Hippocampal formation (tissue), 2 donors: Measurements from ENCODE around the gene CAPRIN1.
"Not testable (repeated sequence)": the region's sequence is repeated elsewhere in the genome, so short reads cannot be mapped to it uniquely, and the experiment has no call there.

ENCODE experiments used
- DNase-seq, 2 donors: peaks; one replicate each; lab custom pipeline; 2025; lab: John Stamatoyannopoulos, UW

CAPRIN1 gene

DNA sequence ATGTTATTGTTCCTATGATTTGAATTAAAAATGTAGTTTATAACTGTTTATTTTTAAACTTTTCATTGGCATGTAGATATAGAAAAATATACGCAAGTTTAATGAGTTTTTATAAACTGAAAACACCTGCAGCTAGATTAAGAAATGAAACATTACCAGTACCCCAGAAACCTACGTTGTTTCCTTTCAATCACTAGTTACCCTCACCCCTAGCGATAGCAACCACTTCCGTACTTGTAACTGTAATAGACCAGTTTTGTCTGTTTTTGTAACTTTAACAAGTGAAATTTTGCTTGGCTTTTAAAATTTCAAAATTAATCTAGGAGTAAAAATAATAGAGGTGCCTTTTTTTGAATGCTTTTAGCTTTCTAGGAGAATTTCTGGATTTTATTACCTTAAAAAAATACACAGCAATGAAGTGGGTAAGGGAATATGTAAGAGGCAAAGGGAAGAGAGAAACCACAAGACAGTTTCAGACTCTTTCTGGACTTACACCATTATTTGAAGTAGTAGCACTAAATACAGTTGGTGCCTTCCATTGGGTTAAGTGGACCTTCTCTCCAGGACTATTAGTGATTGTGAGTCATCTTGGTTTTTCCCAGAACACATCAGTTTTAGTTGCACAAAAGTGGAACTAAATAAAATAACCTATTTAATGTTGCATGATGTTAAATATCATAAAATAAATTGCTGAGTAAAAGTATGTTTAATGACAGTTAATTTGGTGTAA lies 35.2 kb downstream of the CAPRIN1 start:
- no peak for DNase-seq

DNA sequence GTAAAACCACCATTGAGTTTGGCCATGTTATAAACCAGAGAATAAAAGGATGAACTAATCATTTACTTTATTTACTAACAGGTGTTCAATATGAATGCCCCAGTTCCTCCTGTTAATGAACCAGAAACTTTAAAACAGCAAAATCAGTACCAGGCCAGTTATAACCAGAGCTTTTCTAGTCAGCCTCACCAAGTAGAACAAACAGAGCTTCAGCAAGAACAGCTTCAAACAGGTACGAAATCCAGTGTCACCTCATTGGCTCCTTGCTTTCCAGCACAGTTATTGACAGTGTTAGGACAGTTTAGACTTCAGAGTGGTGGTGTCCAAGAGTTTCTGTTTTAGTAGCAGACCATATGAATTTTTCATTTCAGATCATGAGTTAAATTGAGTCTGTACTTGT lies 40.3 kb downstream of the CAPRIN1 start:
- DNase-seq: no peak

DNA sequence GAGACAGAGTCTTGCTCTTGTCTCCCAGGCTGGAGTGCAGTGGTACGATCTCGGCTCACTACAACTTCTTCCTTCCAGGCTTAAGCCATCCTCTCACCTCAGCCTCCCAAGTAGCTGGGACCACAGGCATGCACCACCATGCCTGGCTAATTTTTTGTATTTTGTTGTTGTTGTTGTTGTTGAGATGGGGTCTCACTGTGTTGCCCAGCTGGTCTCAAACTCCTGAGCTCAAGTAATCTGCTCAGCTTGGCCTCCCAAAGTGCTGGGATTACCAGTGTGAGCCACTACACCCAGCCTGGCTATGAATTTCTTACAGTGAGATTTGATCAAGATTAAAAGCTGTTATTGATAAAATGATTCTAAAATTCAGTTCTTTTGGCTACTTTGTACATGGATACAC lies 43.4 kb downstream of the CAPRIN1 start:
- DNase-seq: not testable (repeated sequence)

DNA sequence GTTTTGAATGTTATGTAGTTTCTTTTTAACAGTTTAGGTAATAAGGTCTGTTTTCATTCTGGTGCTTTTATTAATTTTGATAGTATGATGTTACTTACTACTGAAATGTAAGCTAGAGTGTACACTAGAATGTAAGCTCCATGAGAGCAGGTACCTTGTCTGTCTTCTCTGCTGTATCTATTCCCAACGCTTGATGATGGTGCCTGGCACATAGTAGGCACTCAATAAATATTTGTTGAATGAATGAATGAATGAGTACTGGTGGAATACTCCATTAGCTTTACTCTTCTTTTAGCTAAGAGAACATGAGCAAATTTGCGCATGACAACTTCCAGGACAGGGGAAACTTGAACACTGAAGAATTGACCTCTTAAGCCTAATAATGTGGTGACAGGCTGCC lies 47.3 kb downstream of the CAPRIN1 start:
- no peak for DNase-seq

DNA sequence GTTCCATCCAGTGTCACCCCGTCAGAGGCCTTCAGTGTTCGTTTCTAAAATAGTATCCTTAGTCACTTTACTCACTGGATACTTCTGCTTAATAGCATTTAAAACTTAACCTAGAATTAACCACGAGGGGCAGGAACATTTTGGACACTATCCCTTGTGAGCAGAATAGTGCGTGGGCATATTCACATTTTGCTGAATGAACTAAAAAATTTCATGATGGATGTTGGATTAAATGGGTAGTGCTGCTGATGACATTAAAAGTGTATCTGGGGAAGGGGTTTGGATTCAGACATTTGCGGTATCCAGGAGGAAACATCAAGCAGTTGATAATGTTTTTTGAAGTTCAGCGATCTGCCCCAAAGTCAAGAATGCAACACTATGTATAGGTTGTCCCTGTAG lies 53.1 kb downstream of the CAPRIN1 start:
- no peak for DNase-seq

DNA sequence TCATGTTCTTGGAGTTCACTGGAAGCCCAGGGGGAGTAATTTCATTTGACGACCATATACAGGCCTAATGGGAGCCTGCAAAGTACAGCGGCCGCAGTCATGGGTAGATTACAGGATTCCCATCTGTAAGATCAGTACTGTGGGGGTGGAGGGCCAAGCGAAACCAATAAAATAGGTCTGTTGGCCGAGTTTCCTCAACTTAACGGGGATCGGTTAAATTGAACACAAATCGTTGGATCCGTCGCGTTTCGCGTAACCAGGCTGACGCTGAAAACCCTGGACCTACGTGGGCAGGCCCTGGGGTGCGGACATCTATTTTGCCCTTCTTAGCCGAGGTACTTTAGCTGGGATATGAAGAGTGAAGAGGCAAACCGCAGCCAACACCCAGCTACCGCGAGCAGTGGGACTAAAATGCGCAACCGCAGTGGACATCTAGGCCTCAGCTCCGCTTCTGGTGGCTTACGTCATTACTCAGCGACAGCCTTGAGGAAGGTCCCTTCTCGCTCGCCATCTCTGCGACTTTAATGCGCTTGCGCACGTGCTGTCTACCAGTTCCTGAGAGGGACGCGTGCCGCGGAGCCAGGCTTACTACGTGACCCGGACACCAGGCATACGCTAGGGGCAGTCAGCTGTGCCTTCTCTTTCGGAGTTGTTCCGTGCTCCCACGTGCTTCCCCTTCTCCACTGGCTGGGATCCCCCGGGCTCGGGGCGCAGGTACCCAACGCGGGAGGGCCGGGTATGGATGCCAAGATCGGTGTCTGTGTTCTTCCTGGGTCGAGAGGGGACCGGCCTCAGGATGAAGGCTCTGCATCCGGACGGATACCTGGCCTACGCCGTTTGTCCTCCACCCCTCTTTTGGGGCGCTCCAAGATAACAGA lies 53.8 kb downstream of the CAPRIN1 start, which contains the start of gene NAT10:
NAT10 (plus strand) TSS at position 551 of the 878 bp plus-strand sequence. CDS start 2,597 bp downstream, outside the sequence.
- DNase-seq: peak; percentile 89 to 94

DNA sequence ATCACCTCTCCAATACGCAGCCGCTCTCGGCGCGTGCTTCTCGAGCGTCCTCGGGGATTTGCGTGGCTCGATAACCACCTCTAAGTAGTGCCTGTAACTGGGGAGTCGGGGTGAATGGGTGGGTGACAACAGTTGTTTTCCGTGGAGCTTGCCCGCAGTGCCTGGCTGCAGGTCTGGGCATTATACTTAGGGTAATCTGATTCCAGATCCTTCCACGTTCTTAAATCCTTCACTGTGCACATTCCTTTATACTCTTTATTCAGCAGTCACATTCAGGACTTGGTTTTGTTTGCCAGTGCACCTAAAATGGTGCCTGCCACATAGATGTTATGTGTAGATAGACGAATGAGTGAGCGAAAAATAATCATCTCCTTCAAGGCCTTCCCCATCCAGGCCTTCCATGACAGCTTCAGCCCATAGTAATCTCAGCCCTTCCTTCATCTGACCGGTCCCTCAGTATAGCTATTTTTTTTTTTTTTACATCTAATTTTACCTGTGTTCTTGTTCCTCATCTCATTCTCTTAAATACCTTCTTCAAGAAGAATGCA lies 54.5 kb downstream of the CAPRIN1 start:
- no peak for DNase-seq

DNA sequence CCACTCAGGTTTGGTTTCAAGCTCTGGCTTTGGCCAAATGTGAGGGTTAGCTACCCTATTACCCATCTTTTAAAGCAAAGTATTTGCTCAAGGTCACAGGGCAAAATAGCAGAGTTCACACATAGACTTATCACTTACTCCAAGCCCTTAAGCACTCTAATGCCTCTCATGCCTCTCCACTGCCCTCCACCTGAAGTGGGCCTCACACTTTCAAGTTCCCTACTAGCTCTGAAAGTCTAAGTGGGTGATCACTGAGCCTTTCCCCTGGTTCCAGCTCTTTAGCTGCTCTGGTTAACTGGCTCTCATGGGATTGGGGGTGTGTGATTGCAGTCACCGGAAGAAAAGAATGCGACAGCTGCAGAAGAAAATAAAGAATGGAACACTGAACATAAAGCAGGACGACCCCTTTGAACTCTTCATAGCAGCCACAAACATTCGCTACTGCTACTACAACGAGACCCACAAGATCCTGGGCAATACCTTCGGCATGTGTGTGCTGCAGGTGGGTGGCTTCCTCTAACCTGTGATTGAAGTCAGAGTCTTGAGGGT lies 60.3 kb downstream of the CAPRIN1 start:
- no peak for DNase-seq

DNA sequence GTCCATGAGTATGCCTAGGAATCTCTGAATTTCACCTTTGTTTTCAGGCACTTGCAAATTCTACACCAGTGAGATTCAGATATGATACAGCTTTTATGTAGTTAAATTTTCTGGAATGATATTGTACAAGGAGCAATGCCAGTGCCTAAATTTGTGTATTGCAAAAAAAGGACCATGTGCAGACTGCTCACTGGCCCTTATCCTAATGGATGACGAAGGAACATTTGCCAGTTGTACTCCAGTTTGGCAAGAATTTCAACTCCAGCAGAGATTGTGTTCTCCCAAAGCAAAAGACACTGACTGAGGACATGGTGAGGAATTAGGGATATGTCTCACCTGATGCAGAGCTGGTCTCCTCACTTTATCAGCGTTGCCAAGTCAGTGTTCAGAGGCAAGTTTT lies 62.5 kb downstream of the CAPRIN1 start:
- DNase-seq: no peak

DNA sequence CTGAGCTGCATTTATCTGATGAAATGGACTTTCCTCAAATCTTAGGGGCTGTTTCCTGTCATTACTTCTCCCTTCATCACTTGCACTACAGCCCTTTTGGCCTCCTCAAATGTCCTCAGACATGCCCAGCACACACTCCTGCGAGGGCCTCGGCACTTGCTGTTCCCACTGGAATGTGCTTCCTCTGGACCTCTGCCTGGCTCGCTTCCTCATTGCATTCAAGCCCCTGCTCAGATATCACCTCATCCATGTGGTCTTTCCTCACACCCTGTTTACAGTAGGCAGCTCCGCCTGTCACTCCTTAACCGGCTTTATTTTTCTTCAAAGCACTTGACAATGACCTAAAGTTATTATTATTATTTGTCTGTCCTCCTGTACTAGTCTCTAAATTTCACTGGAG lies 62.9 kb downstream of the CAPRIN1 start:
- no peak for DNase-seq

DNA sequence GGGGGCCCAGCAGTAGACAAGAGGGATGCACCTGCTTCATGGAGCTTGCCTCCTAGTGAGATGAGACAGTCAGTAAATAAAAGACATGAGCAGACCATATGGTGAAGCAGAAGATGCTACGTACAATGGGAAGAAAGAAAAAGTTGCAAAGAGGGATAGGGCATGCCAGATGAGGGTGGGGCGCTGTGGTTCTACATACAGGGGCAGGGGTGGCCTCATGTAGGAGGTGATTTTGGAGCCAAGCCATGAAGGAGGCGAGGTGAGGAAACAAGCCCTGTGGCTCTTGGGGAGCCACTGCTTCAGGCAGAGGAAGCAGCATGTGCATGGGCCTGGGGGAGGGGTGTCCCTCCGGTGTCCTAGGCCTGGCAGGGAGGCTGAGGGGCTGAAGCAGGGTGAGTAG lies 69.1 kb downstream of the CAPRIN1 start:
- no peak for DNase-seq

DNA sequence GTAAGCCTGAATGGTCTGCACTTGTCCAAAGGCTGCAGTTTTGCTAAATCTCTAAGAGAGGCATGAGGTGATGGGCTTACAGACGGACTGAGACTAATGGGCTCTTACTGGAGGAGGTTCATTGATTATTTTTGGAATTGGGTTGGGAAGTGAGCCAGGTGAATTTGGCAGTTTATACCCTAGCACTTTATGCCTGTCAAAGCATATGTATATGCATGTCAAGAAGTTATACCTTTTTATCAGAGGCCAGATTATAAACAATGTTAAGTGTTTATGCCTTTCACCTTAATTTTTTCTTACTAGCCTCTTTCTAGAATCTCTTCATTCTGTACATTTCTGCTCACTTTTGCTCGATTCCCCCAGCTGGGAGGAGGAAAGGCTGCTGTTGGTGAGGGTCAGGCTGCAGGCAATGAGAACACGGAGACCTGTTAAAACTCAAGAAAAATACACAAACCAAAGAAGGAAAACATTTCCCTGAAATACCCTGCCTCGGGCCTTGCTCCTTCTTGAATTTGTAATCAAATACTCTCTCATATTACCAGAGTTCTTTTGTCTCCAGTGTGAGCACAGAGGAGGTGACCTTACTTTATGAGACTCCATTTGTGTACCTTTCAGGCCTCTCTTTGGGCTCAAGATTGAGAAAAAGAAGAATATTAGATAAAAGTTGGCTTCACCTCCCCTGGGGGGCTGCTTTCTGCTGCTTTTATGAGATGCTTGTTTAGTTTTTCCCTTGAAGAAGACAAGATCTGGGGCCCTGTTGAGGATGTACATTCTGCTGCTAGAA lies 73.5 kb downstream of the CAPRIN1 start:
- DNase-seq: no peak

DNA sequence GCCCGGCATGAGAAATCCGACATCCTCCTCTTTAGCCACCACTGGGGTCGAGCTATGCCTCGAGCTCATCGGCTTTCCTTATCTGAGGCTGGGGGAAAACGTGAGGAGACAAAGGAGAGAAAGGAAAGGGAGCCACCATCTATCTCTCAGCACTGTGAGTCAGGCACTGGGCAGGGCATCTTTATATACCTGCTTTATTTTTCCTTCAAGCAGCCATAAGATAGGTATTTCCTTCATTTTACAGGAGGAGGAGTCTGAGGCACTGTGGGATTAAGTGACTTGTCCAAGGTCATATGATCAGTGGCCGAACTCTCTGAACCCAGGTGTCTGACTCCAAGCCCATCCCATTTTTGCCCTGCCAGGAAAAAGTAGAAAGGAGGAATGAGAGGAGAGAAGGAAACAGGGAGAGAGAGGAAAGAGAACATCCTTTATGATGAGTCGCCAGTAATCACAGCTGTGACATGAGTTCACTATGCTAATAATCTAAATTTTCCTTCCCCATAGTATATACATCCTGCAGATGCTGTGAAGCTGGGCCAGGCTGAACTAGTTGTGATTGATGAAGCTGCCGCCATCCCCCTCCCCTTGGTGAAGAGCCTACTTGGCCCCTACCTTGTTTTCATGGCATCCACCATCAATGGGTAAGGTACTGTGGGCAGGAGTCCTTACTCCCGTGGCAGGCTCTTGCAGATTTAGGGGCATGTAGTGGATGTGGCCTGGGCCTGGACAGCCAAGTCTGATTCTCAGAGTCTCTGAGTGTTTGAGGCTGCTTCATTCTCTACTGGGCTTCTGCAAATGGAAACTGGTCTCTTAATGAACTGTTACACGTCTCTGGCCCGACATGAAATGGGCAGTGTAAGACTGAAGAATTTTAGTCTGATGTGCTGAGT lies 75.7 kb downstream of the CAPRIN1 start:
- no peak for DNase-seq

DNA sequence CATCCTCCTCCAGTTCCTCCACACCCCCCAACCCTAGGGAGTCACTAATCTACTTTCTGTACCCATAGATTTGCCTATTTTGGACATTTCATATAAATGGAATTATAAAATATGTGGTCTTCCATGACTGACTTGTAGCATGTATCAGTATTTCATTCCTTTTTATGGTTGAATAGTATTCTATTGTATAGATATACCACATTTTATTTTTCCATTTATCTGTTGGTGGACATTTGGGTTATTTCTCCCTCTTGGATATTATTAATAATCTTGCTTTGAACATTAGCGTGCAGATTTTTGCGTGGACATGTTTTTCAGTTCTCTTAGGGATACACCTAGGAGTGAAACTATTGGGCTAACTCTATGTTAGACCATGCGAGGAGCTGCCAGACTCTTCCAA lies 77.3 kb downstream of the CAPRIN1 start:
- DNase-seq: no peak

DNA sequence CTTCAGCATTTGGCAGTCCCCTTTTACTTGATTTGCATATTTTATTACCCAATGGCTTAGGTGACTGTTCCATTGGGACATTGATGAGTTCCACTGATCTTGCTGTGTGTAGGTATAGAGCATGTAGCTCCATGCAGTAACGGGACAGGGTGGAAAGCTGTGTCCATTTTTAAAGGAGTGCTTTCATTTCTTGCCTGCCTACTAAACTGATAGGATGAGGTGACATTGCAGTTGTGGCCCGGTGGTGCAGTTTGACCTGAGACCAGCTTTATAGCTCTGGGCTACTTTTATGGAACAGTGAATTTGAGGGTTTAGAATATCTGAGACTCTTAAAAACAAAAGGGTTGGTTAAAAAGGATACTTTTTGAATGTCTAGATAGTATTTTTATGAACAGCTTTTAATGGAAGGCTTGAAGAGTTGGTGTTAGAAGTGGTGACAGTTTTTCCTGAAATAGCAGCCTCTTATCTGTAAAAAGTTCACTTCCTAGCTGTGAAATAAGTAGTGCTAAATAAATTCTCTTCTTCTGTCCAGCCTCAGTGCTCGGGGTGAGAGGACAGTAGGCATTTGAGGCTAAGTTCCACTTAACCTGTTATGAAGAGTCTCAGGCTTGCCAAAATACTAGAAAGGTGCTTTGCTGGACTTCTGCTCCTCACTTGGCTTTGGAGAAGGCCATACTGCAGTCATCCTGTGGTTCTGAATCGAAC lies 80.9 kb downstream of the CAPRIN1 start:
- DNase-seq: no peak

DNA sequence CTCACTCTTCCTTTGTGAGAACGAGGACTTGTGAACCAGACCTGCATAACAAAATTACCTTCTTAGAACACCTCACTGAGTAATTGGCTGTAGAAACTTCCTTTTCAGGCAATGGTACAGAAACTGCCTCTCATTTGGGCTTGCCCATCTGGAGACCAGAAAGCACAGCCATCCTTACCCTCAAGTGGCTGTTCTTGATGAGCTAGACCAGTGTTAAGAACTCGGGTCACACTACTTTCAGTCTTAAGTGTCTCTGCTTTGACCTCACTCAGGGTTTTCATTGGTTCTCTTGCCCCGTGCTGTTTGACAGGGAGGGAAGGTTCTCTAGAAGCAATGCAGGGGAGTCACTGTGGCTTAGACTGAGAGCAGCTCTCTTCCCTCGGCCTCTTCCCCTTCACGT lies 83.2 kb downstream of the CAPRIN1 start:
- DNase-seq: no peak

DNA sequence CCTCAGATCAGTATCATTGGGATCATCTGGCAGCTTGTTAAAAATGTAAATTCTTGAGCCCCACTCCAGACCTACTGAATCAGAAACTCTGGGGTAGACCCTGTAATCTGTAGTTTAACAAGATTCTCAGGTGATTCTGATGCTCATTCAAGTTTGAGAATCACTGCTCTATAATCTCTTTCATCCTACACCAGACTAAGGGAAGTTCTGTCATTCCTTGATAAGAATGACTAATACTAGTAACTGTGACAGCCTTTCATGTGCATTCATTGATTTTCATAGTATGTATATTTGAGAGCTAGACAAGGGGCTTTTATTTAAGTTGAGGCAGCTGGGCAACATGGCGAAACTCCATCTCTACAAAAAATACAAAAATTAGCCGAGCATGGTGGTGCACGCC lies 83.9 kb downstream of the CAPRIN1 start:
- DNase-seq: no peak

DNA sequence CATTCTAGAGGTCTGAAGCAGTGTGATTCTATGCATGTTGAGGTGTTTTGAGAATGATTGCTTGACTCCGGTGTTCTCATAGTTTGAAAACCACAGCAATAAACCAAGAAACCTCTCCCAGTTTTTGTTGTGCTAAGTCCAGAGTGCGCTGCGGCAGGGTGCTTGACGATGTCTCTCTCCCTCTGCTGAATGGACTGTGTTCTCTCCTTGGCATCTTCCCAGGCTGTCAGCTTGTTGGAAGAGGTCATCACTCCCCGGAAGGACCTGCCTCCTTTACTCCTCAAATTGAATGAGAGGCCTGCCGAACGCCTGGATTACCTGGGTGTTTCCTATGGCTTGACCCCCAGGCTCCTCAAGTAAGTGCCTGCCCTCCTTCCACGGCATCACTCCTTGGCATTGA lies 84.9 kb downstream of the CAPRIN1 start:
- DNase-seq: no peak

DNA sequence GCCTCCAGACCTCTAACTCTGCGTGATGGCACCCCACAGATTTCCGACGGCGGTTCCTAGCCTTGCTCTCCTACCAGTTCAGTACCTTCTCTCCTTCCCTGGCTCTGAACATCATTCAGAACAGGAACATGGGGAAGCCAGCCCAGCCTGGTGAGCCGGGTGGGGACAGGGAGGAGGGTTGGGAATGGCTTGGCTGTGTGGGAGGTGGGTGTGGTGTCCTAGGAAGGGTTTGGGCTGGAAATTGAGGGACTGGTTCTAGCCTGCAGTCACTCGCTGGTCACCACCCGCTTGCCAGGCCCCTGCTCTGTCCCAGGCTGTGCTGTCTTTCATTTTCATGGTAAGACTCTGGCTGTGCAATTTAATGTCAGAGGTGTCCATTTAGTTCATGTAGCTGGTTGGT lies 87.8 kb downstream of the CAPRIN1 start:
- DNase-seq: no peak

DNA sequence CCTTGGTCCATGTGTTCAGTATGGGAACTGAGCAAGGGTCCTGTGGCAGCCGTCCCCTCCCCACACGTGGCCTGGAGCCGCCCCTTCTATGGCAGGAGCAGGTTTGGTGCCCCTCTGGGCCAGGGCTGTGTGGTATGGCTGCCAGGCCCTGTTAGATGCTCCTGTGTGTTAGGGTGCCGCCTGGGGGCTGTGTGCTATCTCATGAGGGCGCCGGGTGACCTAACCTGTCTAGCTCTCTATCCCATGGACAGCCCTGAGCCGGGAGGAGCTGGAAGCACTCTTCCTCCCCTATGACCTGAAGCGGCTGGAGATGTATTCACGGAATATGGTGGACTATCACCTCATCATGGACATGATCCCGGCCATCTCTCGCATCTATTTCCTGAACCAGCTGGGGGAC lies 88.6 kb downstream of the CAPRIN1 start:
- no peak for DNase-seq
